GM21786 (cell line): ENCODE results near the gene PAH.

ENCODE experiments used
- ATAC-seq: cut with Tn5 transposase; IDR thresholded peaks from one replicate; pipeline ENCODE4 v1.9.1; 2021; ENCODE audit not compliant: unreplicated experiment

The PAH gene

GRCh38 chr12:102917026-102917787, at the start of gene PAH:
TSS of gene PAH (minus strand) at chr12:102917244. CDS start at chr12:102917130, 114 bp downstream.
- no peak for ATAC-seq

- no peak for ATAC-seq
These were observed 49.3 kb upstream of the PAH start for GRCh38 chr12:102966200-102966863.

GRCh38 chr12:102965281-102966155, 48.5 kb upstream of the PAH start:
- no peak for ATAC-seq

- ATAC-seq, result peak; percentile 35
These were observed 47.8 kb upstream of the PAH start for GRCh38 chr12:102964872-102965271.

- ATAC-seq, result no peak
These were observed 46.8 kb upstream of the PAH start for GRCh38 chr12:102963796-102964195.

- no peak for ATAC-seq
These were observed 45.9 kb upstream of the PAH start for GRCh38 chr12:102962986-102963385.

- ATAC-seq, result no peak
These were observed 45.5 kb upstream of the PAH start for GRCh38 chr12:102962532-102962931.

GRCh38 chr12:102961466-102961855, 44.4 kb upstream of the PAH start:
- ATAC-seq, result no peak

- ATAC-seq, result no peak
These were observed 43.9 kb upstream of the PAH start for GRCh38 chr12:102960766-102961465.

GRCh38 chr12:102959391-102959790, 42.3 kb upstream of the PAH start:
- no peak for ATAC-seq

GRCh38 chr12:102958830-102959176, 41.8 kb upstream of the PAH start:
- ATAC-seq, result no peak

- peak; percentile 38 for ATAC-seq
These were observed 41.2 kb upstream of the PAH start for GRCh38 chr12:102958073-102958829.

- ATAC-seq, result peak; percentile 27
These were observed 40.5 kb upstream of the PAH start, which contains the start of gene ASCL1 for GRCh38 chr12:102957339-102958050. TSS of gene ASCL1 (plus strand) at chr12:102957674. CDS start at chr12:102958245, 571 bp downstream.

GRCh38 chr12:102956738-102957327, 39.8 kb upstream of the PAH start:
- no peak for ATAC-seq

- no peak for ATAC-seq
These were observed 39.1 kb upstream of the PAH start for GRCh38 chr12:102955926-102956737.

GRCh38 chr12:102954134-102954533, 37.1 kb upstream of the PAH start:
- ATAC-seq, result no peak

GRCh38 chr12:102953221-102953620, 36.2 kb upstream of the PAH start:
- peak; percentile 26 for ATAC-seq

GRCh38 chr12:102951841-102952240, 34.8 kb upstream of the PAH start:
- ATAC-seq, result no peak
